Gastroesophageal sphincter (tissue), 3 donors: Measurements from ENCODE around the gene LRRC75A.

Source experiments
- CTCF ChIP-seq, 4 experiments: fragments of 200-600 bp in 2 of 4; fragments of 450-650 bp in 2 of 4; sonication (generic) in 1 of 4; IDR thresholded peaks; one replicate each; pipeline ENCODE4 v1.5.1; 2017 to 2019; ENCODE audit warnings: antibody characterized with exemption in 4 of 4, mild to moderate bottlenecking in 2 of 4, moderate library complexity in 2 of 4
- EP300 ChIP-seq: sonication (generic); formaldehyde crosslinking; IDR thresholded peaks from one replicate; pipeline ENCODE4 v1.6.1; 2017; ENCODE audit warnings: antibody characterized with exemption, mild to moderate bottlenecking
- POLR2A ChIP-seq, 2 donors: fragments of 450-650 bp; IDR thresholded peaks; one replicate each; pipeline ENCODE4 v1.6.1; 2017; ENCODE audit warnings: antibody characterized with exemption in 2 of 2, mild to moderate bottlenecking in 2 of 2, moderate library complexity in 1 of 2
- POLR2AphosphoS5 ChIP-seq: sonication (generic); formaldehyde crosslinking; IDR thresholded peaks from one replicate; pipeline ENCODE4 v1.6.1; 2017; ENCODE audit warnings: antibody characterized with exemption

- TF ChIP-seq POLR2A (IDR thresholded peaks at IDR 0.05) = no peak
- no peak for TF ChIP-seq CTCF (IDR thresholded peaks at IDR 0.05)
- TF ChIP-seq EP300 = no peak
- no peak for TF ChIP-seq POLR2AphosphoS5
Measured at GRCh38 chr17:16488968-16489337, 3.0 kb downstream of the LRRC75A start.
